ENCODE data around the gene KDM8. TPM values are rescaled to one million over a fixed set of nuclear protein-coding genes. Genes with fewer than 3 reads are reported as not detected.

KDM8 gene
- polyA plus RNA-seq, 1 of the 3 experiments (the other 2 are of a cell fraction) = 3.3 TPM

DNA sequence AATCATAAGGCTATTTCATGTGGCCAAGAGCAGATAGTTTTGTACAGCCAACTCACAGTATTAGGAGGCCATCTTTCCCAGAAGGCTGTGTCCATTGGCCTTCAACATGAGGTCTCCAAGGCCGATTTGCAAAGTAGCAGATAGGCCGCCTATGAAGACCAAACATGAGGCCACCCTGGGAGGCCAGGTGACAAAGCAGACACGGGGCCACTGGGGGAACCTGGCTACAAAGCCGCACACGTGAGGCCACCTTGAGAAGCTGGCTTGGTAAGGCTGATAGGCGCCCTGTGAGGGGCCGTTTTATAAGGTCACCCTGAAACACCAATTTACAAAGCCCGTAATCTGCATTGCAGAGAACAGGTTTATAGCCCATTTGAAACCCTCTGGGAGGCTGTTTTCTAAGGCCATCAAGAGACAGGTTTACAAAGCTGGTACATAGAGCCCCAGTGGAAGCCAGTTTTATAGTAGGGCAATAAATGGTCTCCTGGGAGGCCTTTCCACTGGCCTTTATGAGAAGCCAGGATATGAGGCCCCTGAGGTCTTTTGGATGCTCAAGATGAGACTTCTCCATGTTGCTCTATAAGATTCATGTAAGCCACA, 4.9 kb downstream of the KDM8 start:
- DNase-seq = no peak
- Histone ChIP-seq H3K9ac (no peak overlapping the region), H2AFZ (ENCODE audit: low read depth) (no peak overlapping the region), H3K36me3 (replicated peaks in 1 of 2; ENCODE audit: control insufficient read depth in 1 of 2, insufficient read depth in 2 of 2, low read length in 1 of 2) (peaks cover 0 to 3% of the 10 kb centered on the region in 2 experiments), H3K4me2 (no peak overlapping the region), H3K27me3 (ENCODE audit: insufficient read depth) (no peaks in the 10 kb centered on the region), H4K20me1 (ENCODE audit: insufficient read depth) (no peaks in the 10 kb centered on the region), H3F3A (replicated peaks; ENCODE audit: insufficient read depth) (peaks cover 4% of the 10 kb centered on the region), H3K9me3 (no peaks in the 10 kb centered on the region), H3K79me2 (ENCODE audit: insufficient read depth) (peaks cover 11% of the 10 kb centered on the region; the same call in 1 of the 2 replicates), H3K4me3 (ENCODE audit: low read depth in 2 of 2, low read length in 1 of 2) (no peak overlapping the region), H3K9me2 (no peaks in the 10 kb centered on the region), H3K27ac (ENCODE audit: low read depth in 2 of 2, low read length in 1 of 2) (no peak overlapping the region), H3K4me1 (ENCODE audit: control insufficient read depth in 1 of 2, insufficient read depth in 2 of 2, low read depth in 1 of 2, low read length in 1 of 2) (peaks cover 0 to 5% of the 10 kb centered on the region in 2 experiments; a peak in 1 of 4 replicates)
- ChIA-PET CTCF (no interaction called here), POLR2A (no interaction called here)
- TF ChIP-seq SMC3 (IDR thresholded peaks at IDR 0.05; ENCODE audit: low read depth, low read length) (no peak), FOXM1 (IDR thresholded peaks at IDR 0.05; ENCODE audit: low read depth) (no peak), CHD2 (IDR thresholded peaks at IDR 0.05; ENCODE audit: low read length, partially characterized antibody) (no peak), SIN3A (IDR thresholded peaks at IDR 0.05; ENCODE audit: borderline replicate concordance, low read depth, low read length) (no peak), FOXJ3 (CRISPR knock-in tag; IDR thresholded peaks at IDR 0.05) (no peak), RAD21 (IDR thresholded peaks at IDR 0.05; ENCODE audit: low read length) (no peak), MEF2A (IDR thresholded peaks at IDR 0.05; ENCODE audit: borderline replicate concordance, low read depth) (no peak), MXI1 (IDR thresholded peaks at IDR 0.05; ENCODE audit: low read depth, low read length) (no peak), RFX5 (IDR thresholded peaks at IDR 0.05; ENCODE audit: low read length) (no peak), TEAD4 (IDR thresholded peaks at IDR 0.05; ENCODE audit: borderline replicate concordance, insufficient read depth) (no peak), TAF1 (IDR thresholded peaks at IDR 0.05; ENCODE audit: borderline replicate concordance, low read depth, low read length) (no peak), RCOR1 (IDR thresholded peaks at IDR 0.05; ENCODE audit: low read length) (no peak)
- TF ChIP-seq, protein P1, sequence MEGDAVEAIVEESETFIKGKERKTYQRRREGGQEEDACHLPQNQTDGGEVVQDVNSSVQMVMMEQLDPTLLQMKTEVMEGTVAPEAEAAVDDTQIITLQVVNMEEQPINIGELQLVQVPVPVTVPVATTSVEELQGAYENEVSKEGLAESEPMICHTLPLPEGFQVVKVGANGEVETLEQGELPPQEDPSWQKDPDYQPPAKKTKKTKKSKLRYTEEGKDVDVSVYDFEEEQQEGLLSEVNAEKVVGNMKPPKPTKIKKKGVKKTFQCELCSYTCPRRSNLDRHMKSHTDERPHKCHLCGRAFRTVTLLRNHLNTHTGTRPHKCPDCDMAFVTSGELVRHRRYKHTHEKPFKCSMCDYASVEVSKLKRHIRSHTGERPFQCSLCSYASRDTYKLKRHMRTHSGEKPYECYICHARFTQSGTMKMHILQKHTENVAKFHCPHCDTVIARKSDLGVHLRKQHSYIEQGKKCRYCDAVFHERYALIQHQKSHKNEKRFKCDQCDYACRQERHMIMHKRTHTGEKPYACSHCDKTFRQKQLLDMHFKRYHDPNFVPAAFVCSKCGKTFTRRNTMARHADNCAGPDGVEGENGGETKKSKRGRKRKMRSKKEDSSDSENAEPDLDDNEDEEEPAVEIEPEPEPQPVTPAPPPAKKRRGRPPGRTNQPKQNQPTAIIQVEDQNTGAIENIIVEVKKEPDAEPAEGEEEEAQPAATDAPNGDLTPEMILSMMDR (IDR thresholded peaks at IDR 0.05) = no peak
- TF ChIP-seq, protein P2, sequence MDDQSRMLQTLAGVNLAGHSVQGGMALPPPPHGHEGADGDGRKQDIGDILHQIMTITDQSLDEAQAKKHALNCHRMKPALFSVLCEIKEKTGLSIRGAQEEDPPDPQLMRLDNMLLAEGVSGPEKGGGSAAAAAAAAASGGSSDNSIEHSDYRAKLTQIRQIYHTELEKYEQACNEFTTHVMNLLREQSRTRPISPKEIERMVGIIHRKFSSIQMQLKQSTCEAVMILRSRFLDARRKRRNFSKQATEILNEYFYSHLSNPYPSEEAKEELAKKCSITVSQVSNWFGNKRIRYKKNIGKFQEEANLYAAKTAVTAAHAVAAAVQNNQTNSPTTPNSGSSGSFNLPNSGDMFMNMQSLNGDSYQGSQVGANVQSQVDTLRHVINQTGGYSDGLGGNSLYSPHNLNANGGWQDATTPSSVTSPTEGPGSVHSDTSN (IDR thresholded peaks at IDR 0.05) = no peak
- TF ChIP-seq, protein P3, sequence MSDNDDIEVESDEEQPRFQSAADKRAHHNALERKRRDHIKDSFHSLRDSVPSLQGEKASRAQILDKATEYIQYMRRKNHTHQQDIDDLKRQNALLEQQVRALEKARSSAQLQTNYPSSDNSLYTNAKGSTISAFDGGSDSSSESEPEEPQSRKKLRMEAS (IDR thresholded peaks at IDR 0.05; ENCODE audit: low read depth) = no peak
- WGBS (ENCODE audit: low lambda C conversion rate) = 90% methylated on average over 8 of the region's 8 CpGs

DNA sequence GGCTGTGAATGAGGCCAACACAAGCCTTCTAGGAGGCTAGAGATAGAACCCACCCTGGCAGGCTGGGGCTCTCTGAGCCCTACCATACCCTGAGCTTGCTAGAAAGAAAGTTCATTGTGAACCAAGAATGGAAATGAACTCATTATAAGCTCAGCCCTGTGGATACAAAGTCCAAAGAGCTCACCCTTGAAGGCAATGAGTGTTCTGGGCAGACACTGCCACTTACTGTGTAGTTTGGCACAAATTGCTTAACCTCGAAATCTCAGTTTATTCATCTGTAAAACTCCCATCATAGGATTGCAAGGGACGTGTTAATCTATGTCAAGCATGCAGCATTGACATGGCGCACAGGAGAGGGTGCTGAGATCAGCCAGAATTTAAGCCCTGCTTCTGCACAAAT, 5.5 kb downstream of the KDM8 start:
- WGBS (ENCODE audit: low lambda C conversion rate) = 92% methylated on average over 3 of the region's 3 CpGs
- CTCF ChIA-PET = no interaction called here
- no peak for TF ChIP-seq ELF1 (IDR thresholded peaks at IDR 0.05)
- TF ChIP-seq TAF1 (IDR thresholded peaks at IDR 0.05; ENCODE audit: borderline replicate concordance, low read depth, low read length) = no peak
- TF ChIP-seq, protein P4, sequence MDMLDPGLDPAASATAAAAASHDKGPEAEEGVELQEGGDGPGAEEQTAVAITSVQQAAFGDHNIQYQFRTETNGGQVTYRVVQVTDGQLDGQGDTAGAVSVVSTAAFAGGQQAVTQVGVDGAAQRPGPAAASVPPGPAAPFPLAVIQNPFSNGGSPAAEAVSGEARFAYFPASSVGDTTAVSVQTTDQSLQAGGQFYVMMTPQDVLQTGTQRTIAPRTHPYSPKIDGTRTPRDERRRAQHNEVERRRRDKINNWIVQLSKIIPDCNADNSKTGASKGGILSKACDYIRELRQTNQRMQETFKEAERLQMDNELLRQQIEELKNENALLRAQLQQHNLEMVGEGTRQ (IDR thresholded peaks at IDR 0.05; ENCODE audit: borderline replicate concordance, low read depth, low read length) = no peak
- TF ChIP-seq FOXM1 (IDR thresholded peaks at IDR 0.05; ENCODE audit: low read depth) = no peak
- no peak for TF ChIP-seq YY1 (IDR thresholded peaks at IDR 0.05; ENCODE audit: low read depth)
- TF ChIP-seq, protein P3 (IDR thresholded peaks at IDR 0.05; ENCODE audit: low read depth) = no peak
- no peak for TF ChIP-seq SMC3 (IDR thresholded peaks at IDR 0.05; ENCODE audit: low read depth, low read length)
- TF ChIP-seq RFX5 (IDR thresholded peaks at IDR 0.05; ENCODE audit: low read length) = no peak
- no peak for TF ChIP-seq RCOR1 (IDR thresholded peaks at IDR 0.05; ENCODE audit: low read length)
- TF ChIP-seq TCF12 (IDR thresholded peaks at IDR 0.05) = no peak
- TF ChIP-seq GATA2 (CRISPR knock-in tag; IDR thresholded peaks at IDR 0.05) = no peak
- TF ChIP-seq MEF2A (IDR thresholded peaks at IDR 0.05; ENCODE audit: borderline replicate concordance, low read depth) = no peak
- TF ChIP-seq, protein P5, sequence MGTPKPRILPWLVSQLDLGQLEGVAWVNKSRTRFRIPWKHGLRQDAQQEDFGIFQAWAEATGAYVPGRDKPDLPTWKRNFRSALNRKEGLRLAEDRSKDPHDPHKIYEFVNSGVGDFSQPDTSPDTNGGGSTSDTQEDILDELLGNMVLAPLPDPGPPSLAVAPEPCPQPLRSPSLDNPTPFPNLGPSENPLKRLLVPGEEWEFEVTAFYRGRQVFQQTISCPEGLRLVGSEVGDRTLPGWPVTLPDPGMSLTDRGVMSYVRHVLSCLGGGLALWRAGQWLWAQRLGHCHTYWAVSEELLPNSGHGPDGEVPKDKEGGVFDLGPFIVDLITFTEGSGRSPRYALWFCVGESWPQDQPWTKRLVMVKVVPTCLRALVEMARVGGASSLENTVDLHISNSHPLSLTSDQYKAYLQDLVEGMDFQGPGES (IDR thresholded peaks at IDR 0.05; ENCODE audit: low read depth, low read length) = no peak

More for the DNA sequence above, 5.5 kb downstream of the KDM8 start:
- Histone ChIP-seq H3K4me1 (ENCODE audit: control insufficient read depth in 1 of 2, insufficient read depth in 2 of 2, low read depth in 1 of 2, low read length in 1 of 2) (peaks cover 0 to 5% of the 10 kb centered on the region in 2 experiments; a peak in 1 of 4 replicates), H3K4me3 (ENCODE audit: low read depth in 2 of 2, low read length in 1 of 2) (no peak overlapping the region), H3K36me3 (replicated peaks in 1 of 2; ENCODE audit: control insufficient read depth in 1 of 2, insufficient read depth in 2 of 2, low read length in 1 of 2) (peaks cover 0 to 3% of the 10 kb centered on the region in 2 experiments), H4K20me1 (ENCODE audit: insufficient read depth) (no peaks in the 10 kb centered on the region), H3K9ac (no peak overlapping the region), H3F3A (replicated peaks; ENCODE audit: insufficient read depth) (peaks cover 4% of the 10 kb centered on the region), H3K27me3 (ENCODE audit: insufficient read depth) (no peaks in the 10 kb centered on the region), H3K79me2 (ENCODE audit: insufficient read depth) (peaks cover 11% of the 10 kb centered on the region; the same call in 1 of the 2 replicates), H3K9me2 (no peaks in the 10 kb centered on the region), H3K9me3 (no peaks in the 10 kb centered on the region), H2AFZ (ENCODE audit: low read depth) (no peak overlapping the region), H3K27ac (ENCODE audit: low read depth in 2 of 2, low read length in 1 of 2) (no peak overlapping the region), H3K4me2 (no peak overlapping the region)
- POLR2A ChIA-PET = no interaction called here
- DNase-seq = no peak
